Endothelial cell (in vitro differentiated cells): ENCODE measurements around the gene PSMA7. TPM values are rescaled to one million over a fixed set of nuclear protein-coding genes. Genes with fewer than 3 reads are reported as not detected.
A peak's percentile ranks its signal among the peaks of the same experiment; 100 is the strongest.

Source experiments
- DNase-seq: peaks from one replicate; pipeline ENCODE4 v3.0.0; 2021; ENCODE audit warnings: low spot score
- H3K27ac Mint-ChIP-seq: one replicate; pipeline ENCODE4 v1.8.0; 2021; ENCODE audit warnings: mixed read lengths, inconsistent platforms; ENCODE audit not compliant: unreplicated experiment
- H3K27me3 Mint-ChIP-seq: one replicate; pipeline ENCODE4 v1.8.0; 2021; ENCODE audit warnings: mild to moderate bottlenecking, moderate library complexity, mixed read lengths, inconsistent platforms; ENCODE audit not compliant: unreplicated experiment
- H3K36me3 Mint-ChIP-seq: one replicate; pipeline ENCODE4 v1.8.0; 2021; ENCODE audit warnings: mild to moderate bottlenecking, low read depth, mixed read lengths, inconsistent platforms; ENCODE audit not compliant: unreplicated experiment
- H3K4me1 Mint-ChIP-seq: one replicate; pipeline ENCODE4 v1.8.0; 2021; ENCODE audit warnings: mild to moderate bottlenecking, mixed read lengths, inconsistent platforms; ENCODE audit not compliant: unreplicated experiment
- H3K4me3 Mint-ChIP-seq: one replicate; pipeline ENCODE4 v1.8.0; 2021; ENCODE audit warnings: mild to moderate bottlenecking, mixed read lengths, inconsistent platforms; ENCODE audit not compliant: unreplicated experiment
- H3K9me3 Mint-ChIP-seq: one replicate; pipeline ENCODE4 v1.8.0; 2021; ENCODE audit warnings: mixed read lengths, inconsistent platforms; ENCODE audit not compliant: unreplicated experiment
- CTCF ChIP-seq: fragments of 200-600 bp; sonication (generic); IDR thresholded peaks from one replicate; pipeline ENCODE4 v1.5.0; 2021; ENCODE audit warnings: antibody characterized with exemption; ENCODE audit not compliant: unreplicated experiment
- total RNA-seq: library from RNA; stranded (reverse); fragmentation: NEBNext Ultra II Directional; extraction: Animal tissue kit (Norgen Biotek cat#: 25700); gene quantifications from one replicate; pipeline ENCODE4 v1.2.1, GENCODE V29; 2021; ENCODE audit not compliant: unreplicated experiment

PSMA7 gene
- total RNA-seq, 1 donor from 2014 or later: 302 TPM

GRCh38 chr20:62172666-62173065 lies 29.5 kb upstream of the PSMA7 start:
- no peak for DNase-seq
- Mint-ChIP-seq H3K4me3 (no peak overlapping the region), H3K36me3 (peaks cover 17% of the 10 kb centered on the region), H3K27me3 (peaks cover 10% of the 10 kb centered on the region), H3K4me1 (peaks cover 5% of the 10 kb centered on the region), H3K27ac (no peak overlapping the region), H3K9me3 (no peaks in the 10 kb centered on the region)
- TF ChIP-seq CTCF: no peak

- Mint-ChIP-seq H3K27ac (peak overlapping the region; percentile 4), H3K9me3 (no peaks in the 10 kb centered on the region), H3K4me1 (peaks cover 5% of the 10 kb centered on the region), H3K4me3 (peak overlapping the region; percentile 14), H3K36me3 (peaks cover 16% of the 10 kb centered on the region), H3K27me3 (peaks cover 10% of the 10 kb centered on the region)
- DNase-seq: no peak
- no peak for TF ChIP-seq CTCF
Observed at GRCh38 chr20:62171245-62171644, 28.1 kb upstream of the PSMA7 start.

DNA sequence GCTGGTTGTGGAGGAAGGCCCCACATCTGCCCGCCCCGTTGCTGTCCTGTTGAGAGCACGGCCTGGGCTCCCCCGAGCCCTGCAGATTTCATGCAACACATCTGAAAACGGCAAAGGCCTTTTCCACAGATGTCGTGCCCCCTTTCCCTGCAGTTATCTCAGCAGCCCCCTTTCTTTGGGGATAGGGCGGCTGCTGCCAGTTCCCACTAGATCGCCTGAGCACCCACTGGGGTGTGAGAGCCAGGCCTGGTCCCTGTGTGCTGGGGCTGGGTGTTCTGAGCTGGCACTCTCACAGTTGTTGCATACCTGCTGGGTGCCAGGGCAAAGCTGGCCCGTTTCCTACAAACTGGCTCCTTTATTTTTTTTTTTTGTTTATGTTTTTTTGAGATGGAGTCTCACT lies 27.3 kb upstream of the PSMA7 start:
- Mint-ChIP-seq H3K27me3 (peaks cover 8% of the 10 kb centered on the region), H3K4me3 (no peak overlapping the region), H3K36me3 (peaks cover 17% of the 10 kb centered on the region), H3K9me3 (no peaks in the 10 kb centered on the region), H3K27ac (no peak overlapping the region), H3K4me1 (peaks cover 5% of the 10 kb centered on the region)
- TF ChIP-seq CTCF: no peak
- no peak for DNase-seq

DNA sequence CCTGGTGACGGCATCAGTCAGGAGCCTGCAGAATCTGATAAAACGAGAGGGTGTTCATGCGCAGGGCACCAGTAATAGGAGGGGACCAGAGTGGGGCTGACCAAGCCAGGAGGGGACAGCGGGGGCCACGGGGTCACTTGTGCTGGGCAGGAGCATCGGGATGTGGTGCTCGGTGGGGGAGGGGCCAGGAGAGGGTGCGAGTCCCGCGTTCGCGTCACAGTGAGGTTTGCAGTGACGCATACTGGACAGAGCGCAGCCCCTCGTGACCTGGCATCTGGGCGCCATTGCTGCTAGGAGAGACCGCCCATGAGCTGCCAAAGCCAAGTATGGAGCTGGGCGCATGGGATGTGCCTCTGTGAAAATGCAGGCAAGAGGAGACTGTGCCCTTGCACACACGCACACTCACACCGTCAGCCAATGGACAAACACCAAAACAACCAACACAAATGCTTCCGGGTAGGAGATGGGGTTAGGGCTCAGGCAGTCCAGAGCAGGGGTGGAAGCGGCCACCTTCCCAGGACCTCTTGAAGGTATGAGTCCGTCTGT lies 25.8 kb upstream of the PSMA7 start:
- peaks cover 7% of the 10 kb centered on the region for H3K36me3 Mint-ChIP-seq
- H3K4me3 Mint-ChIP-seq: no peak overlapping the region
- DNase-seq: no peak
- peaks cover 5% of the 10 kb centered on the region for H3K27me3 Mint-ChIP-seq
- TF ChIP-seq CTCF: no peak
- H3K27ac Mint-ChIP-seq: no peak overlapping the region
- H3K4me1 Mint-ChIP-seq: peaks cover 5% of the 10 kb centered on the region
- H3K9me3 Mint-ChIP-seq: no peaks in the 10 kb centered on the region

- no peak for TF ChIP-seq CTCF
- Mint-ChIP-seq H3K9me3 (no peaks in the 10 kb centered on the region), H3K27ac (no peak overlapping the region), H3K27me3 (peaks cover 4% of the 10 kb centered on the region), H3K36me3 (peaks cover 6% of the 10 kb centered on the region), H3K4me1 (peaks cover 5% of the 10 kb centered on the region), H3K4me3 (no peak overlapping the region)
- DNase-seq: no peak
Observed at GRCh38 chr20:62168061-62168460, 24.9 kb upstream of the PSMA7 start.
